Body of pancreas (tissue), 4 donors: ENCODE results near the gene STK32B. TPM values are rescaled to one million over a fixed set of nuclear protein-coding genes. Genes with fewer than 3 reads are reported as not detected.

ENCODE experiments used
- ATAC-seq: fragments of 150-250 bp; one replicate; pipeline ENCODE4 v1.9.1; 2016
- DNase-seq, 4 donors: peaks; one replicate each; pipeline ENCODE4 v3.0.0-alpha.2; 2019
- H3K27ac ChIP-seq, 4 donors: fragments of 200-600 bp; sonication (generic); 1 replicate in 3 of 4; 2 replicates in 1 of 4; pipeline versions ENCODE4 v1.5.1 to v1.6.1; 2016 to 2019; ENCODE audit warnings: mild to moderate bottlenecking in 1 of 4, mixed read lengths in 1 of 4, moderate library complexity in 1 of 4
- H3K27me3 ChIP-seq, 2 donors: fragments of 200-600 bp; sonication (generic); one replicate each; pipeline ENCODE4 v1.6.0; 2016; ENCODE audit warnings: mild to moderate bottlenecking in 1 of 2
- H3K36me3 ChIP-seq, 2 donors: fragments of 200-600 bp; sonication (generic); replicated peaks in 1 of 2; 2 replicates each; pipeline ENCODE4 v1.5.1; 2016; ENCODE audit warnings: low read depth in 2 of 2; ENCODE audit not compliant: insufficient read depth in 1 of 2
- H3K4me1 ChIP-seq: fragments of 200-600 bp; sonication (generic); one replicate; pipeline ENCODE4 v1.6.0; 2016
- H3K4me3 ChIP-seq, 2 donors: fragments of 200-600 bp; sonication (generic); 1 replicate in 1 of 2; 2 replicates in 1 of 2; pipeline ENCODE4 v1.5.1; 2016 to 2019
- H3K9me3 ChIP-seq, 3 donors: fragments of 200-600 bp; sonication (generic); 1 replicate in 2 of 3; 2 replicates in 1 of 3; pipeline ENCODE4 v1.5.1; 2016
- CTCF ChIP-seq, 7 experiments: fragments of 450-650 bp in 4 of 7; fragments of 200-600 bp in 3 of 7; sonication (generic) in 3 of 7; IDR thresholded peaks; one replicate each; pipeline ENCODE4 v1.5.1; 2016 to 2019; ENCODE audit warnings: antibody characterized with exemption in 7 of 7
- POLR2A ChIP-seq, 3 donors: fragments of 450-650 bp; IDR thresholded peaks; one replicate each; pipeline ENCODE4 v1.6.1; 2016; ENCODE audit warnings: antibody characterized with exemption in 3 of 3, mild to moderate bottlenecking in 2 of 3
- WGBS, 2 donors: methylation state at CpG; one replicate each; pipeline ENCODE4 v1.1.5; 2017; 5-methylcytosine and 5-hydroxymethylcytosine counted together
- intact Hi-C: fragments of 100-400 bp; cut with DNase I; formaldehyde crosslinking; loops from one replicate; pipeline ENCODE4 v1.15.1; 2023
- total RNA-seq, 2 donors: library from RNA; depleted of rRNA; stranded (reverse); fragments of >200 nt; gene quantifications; one replicate each; pipeline ENCODE4 v1.1.0, GENCODE V29; 2016

Gene STK32B
- total RNA-seq, 2 donors from 2014 or later = 1.3 to 4.9 TPM

- no peaks in the 10 kb centered on the region for H3K36me3 ChIP-seq
- 39 to 56% methylated on average over 2 of the region's 2 CpGs for WGBS, 2 donors
- H3K27me3 ChIP-seq = no peaks in the 10 kb centered on the region
- TF ChIP-seq POLR2A (IDR thresholded peaks at IDR 0.05) = no peak
- no peak for TF ChIP-seq CTCF (IDR thresholded peaks at IDR 0.05)
- ATAC-seq = no peak
- DNase-seq = no peak
- no peak overlapping the region for H3K4me3 ChIP-seq
- intact Hi-C loops = no loop called here
- no peaks in the 10 kb centered on the region for H3K9me3 ChIP-seq
- H3K4me1 ChIP-seq = peaks cover 13% of the 10 kb centered on the region
- H3K27ac ChIP-seq = no peak overlapping the region
These were observed 319.0 kb downstream of the STK32B start for GRCh38 chr4:5370286-5370685.

GRCh38 chr4:5371415-5372190 lies 320.3 kb downstream of the STK32B start:
- H3K4me1 ChIP-seq = peaks cover 6% of the 10 kb centered on the region
- intact Hi-C loops = no loop called here
- ATAC-seq (no peak), DNase-seq (peak in 2 of 4 donors; percentile 26)
- H3K36me3 ChIP-seq = no peaks in the 10 kb centered on the region
- 27 to 49% methylated on average over 7 to 8 of the region's 8 CpGs for WGBS, 2 donors
- no peak overlapping the region for H3K4me3 ChIP-seq
- H3K27me3 ChIP-seq = no peaks in the 10 kb centered on the region
- TF ChIP-seq CTCF (IDR thresholded peaks at IDR 0.05) (no peak), POLR2A (IDR thresholded peaks at IDR 0.05) (no peak)
- H3K9me3 ChIP-seq = no peaks in the 10 kb centered on the region
- H3K27ac ChIP-seq = peak overlapping the region in 1 of 4 donors; percentile 1

- ATAC-seq = no peak
- WGBS, 2 donors = 59 to 64% methylated on average over 6 of the region's 6 CpGs
These were observed 320.9 kb downstream of the STK32B start for GRCh38 chr4:5372198-5372597.

GRCh38 chr4:5373327-5373726 lies 322.0 kb downstream of the STK32B start:
- Histone ChIP-seq H3K36me3 (no peaks in the 10 kb centered on the region), H3K9me3 (peaks cover 0 to 4% (median 0%) of the 10 kb centered on the region in 3 donors), H3K27me3 (no peaks in the 10 kb centered on the region), H3K4me1 (peaks cover 6% of the 10 kb centered on the region), H3K4me3 (no peak overlapping the region), H3K27ac (no peak overlapping the region)
- WGBS, 2 donors = 67 to 81% methylated on average over 4 of the region's 4 CpGs
- intact Hi-C loops = no loop called here
- no peak for TF ChIP-seq CTCF (IDR thresholded peaks at IDR 0.05)
- TF ChIP-seq POLR2A (IDR thresholded peaks at IDR 0.05) = no peak
- ATAC-seq (no peak), DNase-seq (no peak)

More at GRCh38 chr4:5372198-5372597, 320.9 kb downstream of the STK32B start:
- peaks cover 0 to under 1% (median 0%) of the 10 kb centered on the region in 3 donors for H3K9me3 ChIP-seq
- H3K27me3 ChIP-seq = no peaks in the 10 kb centered on the region
- H3K36me3 ChIP-seq = no peaks in the 10 kb centered on the region
- H3K4me1 ChIP-seq = peaks cover 6% of the 10 kb centered on the region
- TF ChIP-seq CTCF (IDR thresholded peaks at IDR 0.05) (no peak), POLR2A (IDR thresholded peaks at IDR 0.05) (no peak)
- H3K4me3 ChIP-seq = no peak overlapping the region
- DNase-seq = no peak
- H3K27ac ChIP-seq = no peak overlapping the region
- intact Hi-C loops = no loop called here

- Histone ChIP-seq H3K27me3 (no peaks in the 10 kb centered on the region), H3K9me3 (peaks cover 0 to 4% (median 0%) of the 10 kb centered on the region in 3 donors), H3K4me3 (no peak overlapping the region), H3K36me3 (no peaks in the 10 kb centered on the region), H3K4me1 (peaks cover 6% of the 10 kb centered on the region), H3K27ac (no peak overlapping the region)
- intact Hi-C loops = no loop called here
- ATAC-seq (no peak), DNase-seq (no peak)
- WGBS, 2 donors = 60 to 63% methylated on average over 7 of the region's 7 CpGs
- TF ChIP-seq CTCF (IDR thresholded peaks at IDR 0.05) = no peak
- no peak for TF ChIP-seq POLR2A (IDR thresholded peaks at IDR 0.05)
These were observed 323.3 kb downstream of the STK32B start for GRCh38 chr4:5374592-5374991.
